Lower leg skin (tissue), 4 donors: ENCODE data around the gene PPM1B. TPM values are rescaled to one million over a fixed set of nuclear protein-coding genes. Genes with fewer than 3 reads are reported as not detected.

Source experiments
- DNase-seq, 2 donors: peaks; one replicate each; pipeline ENCODE4 v3.0.0-alpha.2; 2019; ENCODE audit warnings: low spot score in 2 of 2
- H3K4me3 ChIP-seq: fragments of 200-600 bp; sonication (generic); 2 replicates; pipeline ENCODE4 v1.5.1; 2017; ENCODE audit warnings: mild to moderate bottlenecking, low read depth; ENCODE audit not compliant: poor library complexity, severe bottlenecking
- POLR2A ChIP-seq, 2 donors: fragments of 450-650 bp; IDR thresholded peaks; one replicate each; pipeline ENCODE4 v1.6.1; 2016 to 2017; ENCODE audit warnings: antibody characterized with exemption in 2 of 2, mild to moderate bottlenecking in 1 of 2, moderate library complexity in 1 of 2
- WGBS, 2 donors: methylation state at CpG; one replicate each; pipeline ENCODE4 v1.1.5; 2018; 5-methylcytosine and 5-hydroxymethylcytosine counted together
- intact Hi-C: fragments of 100-400 bp; cut with DNase I; formaldehyde crosslinking; loops from one replicate; pipeline ENCODE4 v1.15.0; 2023; ENCODE audit warnings: low total_unique reads
- total RNA-seq, 4 donors: library from RNA; depleted of rRNA; stranded (reverse); fragments of >200 nt; gene quantifications; one replicate each; pipeline ENCODE4 v1.1.0, GENCODE V29; 2016
- TF ChIP-seq, protein P1 (sequence below), 3 donors: fragments of 450-650 bp; IDR thresholded peaks; one replicate each; pipeline ENCODE4 v1.5.1; 2016; ENCODE audit warnings: antibody characterized with exemption in 3 of 3, mild to moderate bottlenecking in 3 of 3, moderate library complexity in 2 of 3

Gene PPM1B
- total RNA-seq, 4 donors from 2014 or later = 24.2 to 40.2 (median 35.9) TPM

DNA sequence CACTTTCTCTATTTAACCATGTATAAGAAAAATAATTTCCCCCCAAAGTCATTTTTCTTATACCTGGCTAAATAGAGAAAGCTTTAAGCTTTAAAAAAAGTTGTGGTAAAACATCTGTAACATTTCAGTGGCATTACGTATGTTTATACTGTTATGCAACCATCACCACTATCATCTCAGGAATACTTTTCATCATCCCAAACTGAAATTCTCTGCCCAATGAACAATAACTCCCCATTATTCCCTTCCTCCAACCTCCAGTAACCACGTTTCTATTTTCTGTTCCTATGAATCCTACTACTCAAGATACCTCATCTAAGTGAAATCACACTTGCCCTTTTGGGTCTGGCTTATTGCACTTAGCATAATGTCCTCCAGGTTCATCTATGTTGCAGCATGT is 104.9 kb downstream of the PPM1B start:
- TF ChIP-seq, protein P1, sequence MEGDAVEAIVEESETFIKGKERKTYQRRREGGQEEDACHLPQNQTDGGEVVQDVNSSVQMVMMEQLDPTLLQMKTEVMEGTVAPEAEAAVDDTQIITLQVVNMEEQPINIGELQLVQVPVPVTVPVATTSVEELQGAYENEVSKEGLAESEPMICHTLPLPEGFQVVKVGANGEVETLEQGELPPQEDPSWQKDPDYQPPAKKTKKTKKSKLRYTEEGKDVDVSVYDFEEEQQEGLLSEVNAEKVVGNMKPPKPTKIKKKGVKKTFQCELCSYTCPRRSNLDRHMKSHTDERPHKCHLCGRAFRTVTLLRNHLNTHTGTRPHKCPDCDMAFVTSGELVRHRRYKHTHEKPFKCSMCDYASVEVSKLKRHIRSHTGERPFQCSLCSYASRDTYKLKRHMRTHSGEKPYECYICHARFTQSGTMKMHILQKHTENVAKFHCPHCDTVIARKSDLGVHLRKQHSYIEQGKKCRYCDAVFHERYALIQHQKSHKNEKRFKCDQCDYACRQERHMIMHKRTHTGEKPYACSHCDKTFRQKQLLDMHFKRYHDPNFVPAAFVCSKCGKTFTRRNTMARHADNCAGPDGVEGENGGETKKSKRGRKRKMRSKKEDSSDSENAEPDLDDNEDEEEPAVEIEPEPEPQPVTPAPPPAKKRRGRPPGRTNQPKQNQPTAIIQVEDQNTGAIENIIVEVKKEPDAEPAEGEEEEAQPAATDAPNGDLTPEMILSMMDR (IDR thresholded peaks at IDR 0.05) = no peak
- no peak for TF ChIP-seq POLR2A (IDR thresholded peaks at IDR 0.05)
- no peak for DNase-seq
- H3K4me3 ChIP-seq = no peak overlapping the region
- intact Hi-C loops = no loop called here
- 60 to 68% methylated on average over 2 of the region's 2 CpGs for WGBS, 2 donors

DNA sequence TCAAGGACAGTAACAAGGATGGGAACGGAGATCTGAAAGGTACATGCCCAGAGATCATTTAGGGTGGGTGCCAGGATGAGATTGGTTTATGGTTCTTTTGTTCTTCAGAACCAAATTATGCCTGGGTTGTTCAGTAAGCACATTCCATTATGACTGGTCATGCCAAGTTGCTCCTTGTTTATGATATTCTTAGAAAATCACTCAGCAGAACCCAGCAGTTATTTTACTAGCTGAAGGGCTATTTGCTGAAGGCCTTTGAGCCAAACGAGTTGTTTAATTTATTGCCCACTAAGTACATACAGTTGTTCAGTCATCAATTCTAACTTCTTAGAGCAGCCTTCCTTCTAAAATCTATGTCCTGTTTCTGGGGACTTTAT is 107.2 kb downstream of the PPM1B start:
- no peak overlapping the region for H3K4me3 ChIP-seq
- 24 to 30% methylated on average over 2 of the region's 2 CpGs for WGBS, 2 donors
- intact Hi-C loops = no loop called here
- DNase-seq = no peak
- TF ChIP-seq, protein P1 (IDR thresholded peaks at IDR 0.05) = no peak
- TF ChIP-seq POLR2A (IDR thresholded peaks at IDR 0.05) = no peak

DNA sequence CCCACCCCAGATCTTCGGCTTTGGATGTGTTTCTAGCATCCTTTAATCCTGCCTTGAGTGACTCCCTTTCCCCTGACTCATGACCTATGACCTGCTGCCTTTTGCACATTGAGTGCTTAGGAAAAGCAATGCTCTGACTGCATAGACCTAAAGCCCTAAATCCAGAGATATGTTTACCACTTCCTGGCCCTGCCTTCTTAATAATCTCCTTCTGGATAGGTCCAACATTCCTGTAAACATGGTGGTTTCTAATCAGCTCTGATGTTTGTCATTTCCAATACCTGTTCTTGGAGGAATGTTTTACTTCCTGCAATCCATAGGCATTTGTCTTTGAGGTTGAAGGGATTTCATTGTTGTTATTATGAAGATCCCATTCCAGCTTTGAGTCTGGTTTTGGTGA is 108.9 kb downstream of the PPM1B start:
- no peak overlapping the region for H3K4me3 ChIP-seq
- no peak for DNase-seq
- TF ChIP-seq, protein P1 (IDR thresholded peaks at IDR 0.05) = no peak
- no peak for TF ChIP-seq POLR2A (IDR thresholded peaks at IDR 0.05)
- 69 to 76% methylated on average over 1 of the region's 1 CpG for WGBS, 2 donors
- intact Hi-C loops = no loop called here

DNA sequence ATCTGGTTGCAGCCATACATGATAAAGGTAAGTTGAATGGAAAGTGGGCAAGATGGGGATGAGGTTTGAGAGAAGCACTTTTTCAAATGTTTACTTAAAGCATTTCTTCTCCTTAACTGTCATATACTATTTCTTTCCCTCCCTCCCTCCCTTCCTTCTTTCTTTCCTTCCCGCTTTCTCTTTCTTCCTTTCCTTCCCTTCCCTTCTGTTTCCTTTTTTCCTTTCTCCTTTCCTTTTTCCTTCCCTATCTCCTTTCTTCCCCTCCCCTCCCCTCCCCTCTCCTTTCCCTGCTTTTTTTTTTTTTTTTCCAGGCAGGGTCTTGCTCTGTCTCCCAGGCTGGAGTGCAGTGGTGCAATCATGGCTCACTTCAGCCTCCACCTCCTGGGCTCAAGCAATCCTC is 112.2 kb downstream of the PPM1B start:
- intact Hi-C loops = no loop called here

More for the DNA sequence above, 112.2 kb downstream of the PPM1B start:
- no peak for DNase-seq
- WGBS, 2 donors = 85 to 90% methylated on average over 1 of the region's 1 CpG
- TF ChIP-seq, protein P1 (IDR thresholded peaks at IDR 0.05) = no peak
- no peak for TF ChIP-seq POLR2A (IDR thresholded peaks at IDR 0.05)
- H3K4me3 ChIP-seq = no peak overlapping the region

Other genes starting within 250 kb of the PPM1B start
- gene LRPPRC, start 172.9 kb upstream of the PPM1B start, total RNA-seq = 10 to 100 TPM; 39.5 to 51.2 (median 47.8) TPM
- gene SLC3A1, start 106.6 kb downstream of the PPM1B start, total RNA-seq = under 1 TPM in 2 of 4 donors, not detected in 2; 0.23 to 0.32 TPM
- gene PREPL, start 192.6 kb downstream of the PPM1B start, total RNA-seq = 10 to 100 TPM; 16.9 to 26.1 (median 22.5) TPM
- 10 to 100 TPM in 2 of 4 donors, 1 to 10 TPM in 2; 4.2 to 18.3 (median 9.8) TPM for gene CAMKMT, start 193.1 kb downstream of the PPM1B start, total RNA-seq